ENCODE data around the gene CCDC171.

- TF ChIP-seq CTCF (IDR thresholded peaks at IDR 0.05; ENCODE audit: low read depth, low read length) (no peak), EZH2phosphoT487 (IDR thresholded peaks at IDR 0.05; ENCODE audit: low read depth) (no peak)
Observed at GRCh38 chr9:15966471-15966870, 413.6 kb downstream of the CCDC171 start.
